ENCODE results near the gene SMIM41.

Gene SMIM41

DNA sequence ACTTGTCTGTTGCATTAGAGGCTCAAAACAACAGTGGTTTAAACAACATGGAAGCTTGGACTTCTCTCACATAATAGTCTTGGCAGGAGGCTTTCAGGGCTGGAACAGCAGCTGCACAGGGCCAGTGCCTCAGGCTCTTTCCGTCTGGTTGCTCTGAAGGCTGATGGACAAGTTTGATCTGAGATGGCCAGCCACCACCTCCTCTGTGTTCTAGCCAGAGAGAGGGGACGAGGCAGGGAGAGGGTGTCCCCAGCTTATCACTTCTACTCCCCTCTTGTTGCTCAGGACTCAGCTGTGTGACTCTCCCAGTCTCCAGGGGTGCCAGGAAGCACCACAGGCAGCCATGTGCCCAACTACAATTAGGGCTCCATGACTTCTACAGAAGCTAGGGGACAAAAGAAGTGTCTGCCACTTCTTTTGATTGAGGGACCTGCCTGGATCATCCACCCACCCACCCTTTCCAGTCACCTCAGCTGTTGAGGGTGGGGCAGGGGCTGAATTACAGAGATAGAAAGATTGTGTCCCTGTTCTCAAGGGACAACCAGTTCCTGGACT, 46.6 kb downstream of the SMIM41 start:
- DNase-seq, result no peak

DNA sequence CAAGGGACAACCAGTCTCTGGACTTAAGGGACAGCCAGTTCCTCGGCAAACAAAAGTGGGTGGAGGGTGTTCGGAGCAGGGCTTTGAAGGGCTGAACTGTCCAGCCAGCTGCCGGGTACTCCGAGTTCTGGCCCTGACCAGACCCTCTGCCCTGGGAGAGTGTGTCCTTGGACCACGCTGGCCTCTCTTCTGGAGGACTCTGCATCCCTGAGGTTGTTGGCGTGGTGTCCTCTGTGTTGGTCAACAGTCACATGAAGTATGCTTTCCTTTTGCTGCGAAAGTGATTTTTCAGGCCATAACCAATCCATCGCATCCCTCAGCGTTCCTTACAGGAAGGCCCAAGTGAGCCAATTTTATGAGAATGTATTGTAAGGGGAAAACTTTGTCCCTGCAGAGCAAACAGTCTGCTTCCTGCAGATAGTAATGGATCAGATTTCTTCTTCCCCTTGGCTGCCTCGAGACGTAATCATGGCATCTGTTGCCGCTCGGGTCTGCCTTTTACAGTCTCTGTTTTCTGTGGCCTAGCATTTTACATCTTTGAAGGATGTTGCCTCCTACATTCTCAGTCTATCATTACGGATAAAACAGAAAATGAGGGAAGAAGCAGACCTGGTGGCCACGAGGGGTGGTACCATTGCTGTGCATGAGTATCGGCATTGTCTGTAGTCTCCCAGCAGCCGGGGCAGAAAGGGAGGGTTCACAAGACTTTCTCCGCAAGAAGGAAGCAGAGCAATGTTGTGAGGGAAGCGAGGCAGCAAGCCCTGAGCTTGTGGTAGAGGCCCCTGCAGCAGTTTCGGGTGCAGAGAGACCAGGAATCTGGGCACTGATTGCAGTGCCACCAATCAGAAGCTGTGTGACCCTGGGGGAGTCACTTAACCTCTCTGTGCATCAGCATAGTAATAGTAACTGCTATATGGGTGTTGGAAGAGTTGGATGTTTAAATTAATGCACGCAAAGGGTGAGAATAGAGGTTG, 47.4 kb downstream of the SMIM41 start:
- no peak for DNase-seq

DNA sequence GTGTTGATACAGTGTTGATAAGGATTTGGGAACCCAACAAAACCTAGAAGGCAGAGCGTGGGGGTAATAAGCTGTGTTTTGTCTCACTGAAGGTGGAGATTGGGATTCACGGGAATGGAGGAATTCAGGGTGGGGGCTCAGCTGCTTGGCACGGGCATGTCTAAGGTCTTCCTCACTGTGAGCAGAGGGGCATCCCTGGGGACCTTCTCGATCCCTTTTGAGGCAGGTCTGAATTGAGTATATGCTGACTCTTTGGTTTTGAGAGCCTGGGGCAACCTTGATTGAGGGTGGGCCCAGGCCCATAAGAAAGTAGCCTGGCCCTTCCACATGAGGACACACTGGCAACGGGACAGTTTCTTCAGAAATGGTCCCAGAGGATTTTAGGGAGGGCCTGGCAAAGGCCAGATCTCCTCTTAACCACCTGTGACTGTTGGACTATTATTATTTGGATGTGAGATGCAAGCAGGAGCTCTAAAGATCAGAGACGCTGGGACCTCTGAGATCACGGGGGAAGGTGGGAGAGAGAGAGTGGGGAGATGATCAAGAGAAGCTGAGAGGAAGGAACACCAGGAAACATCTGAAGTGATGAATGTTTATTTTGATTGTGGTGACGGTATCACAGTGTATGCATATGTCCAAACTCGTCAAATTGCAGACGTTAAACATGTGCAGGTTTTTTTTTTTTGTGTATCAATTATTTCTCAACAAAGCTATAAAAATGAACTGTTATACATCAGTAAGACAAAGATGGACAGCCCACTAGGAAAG, 48.4 kb downstream of the SMIM41 start:
- DNase-seq, result no peak

DNA sequence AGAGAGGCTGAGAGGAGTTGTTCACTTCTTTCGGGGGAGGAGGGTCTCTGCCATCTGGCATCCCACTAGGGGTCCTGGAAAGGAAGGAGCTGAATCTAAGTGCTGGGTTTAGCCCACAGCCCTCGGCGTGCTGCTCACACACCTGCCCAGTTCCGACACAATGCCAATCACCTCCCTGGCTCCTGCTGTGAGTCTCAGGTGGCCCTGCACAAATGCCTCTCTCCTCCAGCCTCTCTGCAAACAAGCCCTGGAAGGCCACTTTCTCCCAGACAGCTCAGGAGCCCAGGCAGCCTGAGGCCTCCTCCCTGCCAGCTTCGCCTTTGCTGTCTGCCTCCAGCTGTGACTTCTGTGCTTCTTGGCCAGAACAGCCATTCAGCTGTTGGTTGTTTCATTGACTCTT, 51.2 kb downstream of the SMIM41 start:
- no peak for DNase-seq

DNA sequence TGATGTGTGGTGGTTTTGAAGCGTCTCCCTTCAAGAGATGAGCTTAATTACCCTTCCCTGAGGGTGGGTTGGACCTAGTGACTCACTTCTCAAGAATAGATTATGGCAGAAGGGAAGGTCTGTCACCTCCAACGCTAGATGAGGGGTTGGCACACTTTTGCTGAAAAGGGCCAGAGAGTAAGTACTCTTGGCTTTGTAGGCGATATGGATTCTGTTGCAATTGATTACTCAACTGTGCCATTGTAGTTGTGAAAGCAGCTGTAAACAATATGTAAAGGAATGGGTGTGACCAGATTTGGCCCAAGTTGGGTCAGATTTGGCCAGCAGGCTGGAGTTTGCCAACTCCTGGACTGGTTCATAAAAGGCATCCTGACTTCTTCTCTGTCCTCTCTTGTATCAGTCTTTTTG, 53.3 kb downstream of the SMIM41 start:
- DNase-seq, result no peak

DNA sequence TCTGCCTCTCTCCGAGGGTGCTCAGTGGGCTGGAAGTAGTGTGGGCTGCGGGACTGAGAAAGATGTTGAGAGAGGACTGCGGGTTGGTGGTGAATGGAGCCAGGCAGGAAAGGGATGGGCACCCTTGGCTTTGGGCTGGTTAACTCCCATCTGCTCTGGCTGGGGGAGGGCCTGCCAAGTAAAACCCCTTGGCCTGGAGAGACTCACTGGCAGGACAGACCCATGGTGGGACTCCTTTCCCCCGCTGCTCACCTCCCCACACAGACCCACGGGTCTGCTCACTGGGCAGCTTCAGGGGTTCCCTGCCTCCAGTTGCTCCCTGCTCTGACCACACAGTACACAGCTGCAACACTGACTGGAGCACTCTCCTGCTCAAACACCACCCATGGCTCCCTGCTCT, 58.2 kb downstream of the SMIM41 start:
- no peak for DNase-seq

DNA sequence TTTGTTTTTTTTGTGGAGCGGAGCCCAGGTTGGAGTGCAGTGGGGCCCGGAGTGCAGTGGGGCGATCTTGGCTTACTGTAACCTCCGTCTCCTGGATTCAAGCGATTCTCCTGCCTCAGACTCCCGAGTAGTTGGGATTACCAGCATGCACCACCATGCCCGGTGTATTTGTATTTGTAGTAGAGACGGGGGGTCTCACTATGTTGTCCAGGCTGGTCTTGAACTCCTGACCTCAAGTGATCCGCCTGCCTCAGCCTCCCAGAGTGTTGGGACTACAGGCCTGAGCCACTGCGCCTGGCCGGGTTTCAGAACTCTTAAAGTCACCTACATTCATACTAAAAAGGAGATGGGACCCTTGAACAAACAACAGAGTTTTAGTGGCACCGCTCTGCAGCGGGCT, 59.6 kb downstream of the SMIM41 start:
- DNase-seq, result no peak

DNA sequence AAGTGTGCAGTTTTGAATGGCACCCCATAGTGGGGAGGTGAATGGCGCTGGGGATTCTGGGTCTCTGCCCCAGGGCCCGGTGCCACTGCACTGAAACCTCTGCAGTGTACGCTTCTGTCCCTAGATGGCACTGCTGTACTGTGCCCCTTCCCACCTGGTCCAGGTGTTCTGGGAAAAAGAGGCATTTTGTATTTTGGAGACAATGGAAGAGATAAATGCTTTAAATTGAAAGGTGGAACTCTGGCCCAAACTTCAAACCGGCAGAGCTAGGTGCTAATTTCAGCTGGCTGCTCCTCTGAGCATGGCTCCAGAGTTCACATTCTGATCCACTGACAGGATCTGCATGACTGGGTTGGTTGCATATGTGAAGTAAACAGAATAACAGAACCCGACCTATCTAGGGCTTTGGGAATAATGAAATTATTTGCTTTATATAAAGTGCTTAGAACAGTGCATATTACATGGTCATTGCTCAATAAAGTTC, 60.1 kb downstream of the SMIM41 start:
- DNase-seq, result peak; percentile 71

DNA sequence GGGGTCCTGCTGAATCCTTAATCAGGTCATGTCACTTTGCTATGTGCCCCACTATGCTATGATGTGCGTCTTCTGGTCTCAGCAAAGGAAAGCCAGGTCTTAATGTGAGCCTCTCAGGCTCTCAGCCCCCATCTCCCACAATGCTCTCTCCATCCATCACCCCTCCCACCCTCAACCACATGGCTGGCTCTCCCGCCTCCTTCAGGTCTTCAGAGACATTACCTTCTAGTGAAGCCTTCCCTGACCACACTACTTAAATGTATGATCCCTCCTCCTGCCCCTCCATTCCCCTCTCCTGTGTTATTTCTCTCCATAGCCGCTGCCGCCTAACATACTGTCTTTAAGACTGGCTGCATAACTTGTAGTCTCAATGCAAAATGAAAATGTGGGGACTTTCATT, 61.8 kb downstream of the SMIM41 start:
- DNase-seq, result no peak

DNA sequence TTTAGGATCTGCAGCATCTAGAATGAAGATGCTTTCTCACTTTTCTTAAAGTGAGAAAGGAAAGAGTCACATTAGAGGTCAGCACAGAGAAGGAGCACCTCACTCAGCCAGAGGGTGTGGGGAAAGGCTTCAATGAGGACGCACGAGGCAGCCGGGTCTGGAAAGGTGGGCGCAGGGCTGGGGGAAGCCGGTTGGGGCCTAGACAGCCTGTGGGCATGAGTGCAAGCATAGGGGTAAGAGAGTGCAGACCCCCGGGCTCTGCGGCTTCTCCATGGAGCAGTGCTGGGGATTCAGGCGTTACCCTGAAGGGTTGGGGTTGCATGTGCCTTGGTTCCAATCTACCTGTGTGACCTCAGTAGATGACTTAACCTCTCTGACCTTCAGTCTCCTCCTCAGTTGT, 62.4 kb downstream of the SMIM41 start:
- no peak for DNase-seq

DNA sequence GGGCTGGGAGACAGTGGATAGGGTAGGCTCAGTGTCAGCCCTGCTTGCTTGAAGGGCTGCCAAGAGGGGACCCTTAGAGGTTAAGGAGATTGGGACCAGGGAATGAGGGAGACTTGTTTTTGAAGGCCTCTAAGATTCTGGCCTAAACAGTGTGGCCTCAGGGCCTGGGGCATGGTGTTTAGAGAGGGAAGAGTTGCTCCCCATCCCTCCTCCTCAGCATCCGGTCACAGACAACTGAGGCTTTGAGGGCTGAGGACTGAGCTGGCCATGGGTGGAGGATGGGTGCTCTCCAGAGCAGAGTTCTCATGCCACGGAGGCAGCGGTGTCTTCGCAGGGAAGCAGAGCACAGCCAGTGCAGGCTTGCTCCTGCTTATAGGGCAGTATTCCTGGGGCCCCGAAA, 62.9 kb downstream of the SMIM41 start:
- no peak for DNase-seq

DNA sequence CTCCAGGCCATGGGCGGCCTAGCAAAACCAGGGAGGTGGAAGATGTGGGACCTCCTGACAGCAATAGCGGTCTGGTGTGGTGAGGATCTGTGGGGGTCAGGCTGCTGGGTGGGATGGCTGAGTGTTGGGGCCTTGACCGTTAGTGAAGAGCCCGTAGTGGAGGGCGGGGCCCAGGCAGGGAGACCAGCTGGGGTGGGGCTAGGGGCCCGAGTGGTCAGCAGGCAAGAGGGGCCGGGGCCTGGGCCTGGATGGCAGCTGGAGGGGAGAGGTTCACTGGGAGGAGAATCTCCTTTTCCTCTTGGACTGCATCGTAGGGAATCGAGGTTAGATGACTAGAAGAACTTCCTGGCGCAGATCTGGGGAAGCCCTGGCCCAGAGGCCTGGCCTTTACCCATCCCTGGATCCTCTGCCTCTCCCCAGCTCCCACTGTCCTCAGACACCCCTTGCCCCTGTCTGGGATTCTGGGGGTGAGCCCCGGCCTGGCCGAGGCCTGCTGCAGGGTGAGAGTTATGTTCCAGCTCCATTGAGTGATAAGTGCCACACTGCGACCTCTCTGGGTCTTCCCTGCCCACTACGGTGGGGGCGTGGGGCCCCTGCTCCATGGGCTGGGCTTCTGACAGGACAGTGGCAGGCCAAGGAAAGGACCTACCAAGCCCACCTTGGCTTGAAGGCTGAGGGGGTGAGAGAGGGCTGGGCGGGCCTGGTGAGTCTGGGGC, 65.2 kb downstream of the SMIM41 start:
- DNase-seq, result no peak

DNA sequence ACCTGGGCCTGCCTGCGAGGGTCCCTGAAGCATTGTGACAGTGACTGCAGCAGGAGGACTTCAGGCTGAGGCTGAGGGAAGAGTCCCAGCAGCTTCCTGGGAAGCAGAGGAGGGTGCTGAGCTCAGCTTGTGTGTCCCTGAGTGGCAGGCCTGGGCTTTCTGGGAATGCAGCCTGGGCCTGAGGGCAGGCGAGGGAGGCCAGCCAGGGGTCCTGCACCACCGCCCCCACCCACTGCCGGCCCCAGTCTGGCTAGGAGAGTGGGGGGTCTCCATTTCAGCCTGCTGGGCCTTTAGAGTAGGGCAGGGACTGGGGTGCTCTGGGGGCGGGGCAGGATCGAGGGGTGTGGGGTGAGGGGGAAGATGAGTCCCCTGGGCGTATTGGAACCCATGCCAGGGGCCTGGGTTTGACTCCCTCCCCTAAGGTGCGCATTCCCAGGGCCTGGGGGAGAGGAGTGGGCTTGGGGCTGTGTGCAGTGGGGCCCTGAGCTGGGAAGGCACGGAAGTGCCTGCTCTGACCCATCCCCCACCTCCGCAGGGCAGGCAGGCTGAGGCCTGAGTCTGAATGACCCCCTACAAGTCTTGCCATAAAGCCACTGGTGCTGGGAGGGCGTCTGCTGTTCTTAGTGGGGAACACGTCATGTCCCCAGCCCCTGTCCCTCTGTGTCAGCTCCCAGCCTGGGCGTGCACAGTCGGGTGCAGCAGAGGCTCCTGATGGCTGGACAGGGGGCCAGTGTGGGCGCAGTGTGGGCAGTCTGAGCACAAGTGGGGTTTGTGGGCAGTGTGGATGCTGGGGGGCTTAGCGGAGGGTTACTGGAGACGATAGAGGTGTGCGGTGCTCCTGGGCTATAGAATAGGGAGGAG, 66.0 kb downstream of the SMIM41 start:
- DNase-seq, result no peak

DNA sequence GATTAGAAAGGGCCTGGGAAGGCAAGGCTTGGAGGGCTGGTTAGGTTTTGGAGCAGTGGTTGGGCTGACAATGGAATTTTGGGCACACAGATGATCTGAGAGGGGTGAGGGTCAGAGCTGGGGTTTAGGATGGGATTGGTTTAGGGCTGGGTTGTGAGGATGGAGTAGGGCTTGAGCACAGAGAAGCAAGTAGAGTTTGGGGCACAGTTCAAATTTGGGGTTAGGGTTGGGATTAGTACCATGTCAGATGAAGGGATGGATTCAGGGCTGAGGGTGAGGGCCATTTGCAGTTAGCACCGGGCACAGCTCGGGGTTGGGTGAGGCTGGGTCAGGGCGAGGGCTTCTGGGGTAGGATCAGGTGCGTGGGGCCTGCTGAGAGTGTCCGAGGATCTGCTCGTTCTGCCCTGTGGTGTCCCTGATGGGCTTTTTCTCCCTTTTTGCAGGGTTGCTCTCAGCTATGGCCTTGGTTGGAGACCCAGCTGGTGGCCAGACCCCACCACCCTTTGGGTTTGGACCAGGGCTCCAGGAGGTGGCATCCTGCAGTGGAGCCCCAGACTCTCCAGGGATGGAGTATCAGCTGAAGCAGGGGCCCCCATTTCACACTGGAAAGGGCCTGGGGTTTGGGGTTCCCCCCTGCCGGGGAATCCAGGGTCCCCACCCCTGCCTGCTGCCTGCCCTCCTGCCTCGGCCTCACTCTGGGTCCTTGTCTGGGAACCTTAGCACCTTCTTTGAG, 66.8 kb downstream of the SMIM41 start:
- no peak for DNase-seq

DNA sequence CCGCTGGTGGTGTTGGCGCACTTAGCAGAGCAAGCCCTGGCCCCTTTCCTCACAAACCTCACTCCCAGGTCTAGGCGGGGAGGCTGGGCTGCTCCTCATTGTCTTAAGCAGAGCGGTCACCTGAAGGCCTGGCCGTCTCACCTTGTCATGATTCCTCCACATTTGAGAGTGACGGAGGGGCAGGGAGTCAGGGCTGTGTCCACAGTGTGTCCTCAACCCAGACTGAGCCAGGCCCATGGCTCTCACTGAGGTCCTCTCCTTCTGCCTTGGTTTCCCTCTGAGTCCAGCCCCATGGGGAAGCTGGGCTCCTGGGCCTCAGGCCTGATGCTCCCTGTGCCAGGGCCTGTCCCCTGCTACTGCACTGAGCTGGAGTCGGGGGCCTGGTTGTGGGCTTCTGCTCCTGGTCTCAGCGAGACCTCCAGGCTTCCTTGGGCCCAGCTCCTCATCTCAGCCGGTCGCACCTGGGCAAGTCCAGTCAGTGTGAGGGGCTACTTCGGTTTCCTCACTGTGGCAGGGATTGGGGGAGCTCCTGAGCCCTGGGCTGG, 67.4 kb downstream of the SMIM41 start:
- no peak for DNase-seq

DNA sequence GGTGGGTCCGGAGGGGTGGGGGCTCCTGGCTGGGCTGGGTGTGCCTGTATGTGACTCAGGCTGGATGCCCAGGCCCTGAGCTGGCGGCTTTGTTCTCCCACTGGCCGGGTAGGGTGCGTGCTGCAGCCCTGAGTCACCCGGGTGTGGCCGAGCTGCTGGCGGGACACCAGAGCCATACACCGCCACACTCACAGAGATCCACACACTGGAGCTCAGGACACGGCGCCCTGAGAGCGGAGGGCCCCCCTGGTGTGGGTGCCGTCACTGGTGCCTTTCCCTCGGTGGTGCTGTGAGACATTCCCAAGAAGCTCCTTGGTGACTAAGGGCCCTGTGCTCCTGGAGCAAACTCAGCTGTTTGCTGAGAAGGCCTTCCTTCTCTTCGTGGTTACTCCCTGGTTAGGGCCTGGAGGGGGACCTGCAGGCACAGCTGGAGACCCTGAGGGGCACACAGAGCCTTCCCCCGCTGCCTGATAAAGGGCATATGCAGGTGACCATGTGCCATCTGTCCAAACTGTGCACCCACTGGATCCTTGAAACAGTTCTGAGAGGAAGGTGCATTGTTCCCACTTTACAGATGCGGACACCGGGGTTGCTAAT, 68.0 kb downstream of the SMIM41 start:
- peak; percentile 92 for DNase-seq

DNA sequence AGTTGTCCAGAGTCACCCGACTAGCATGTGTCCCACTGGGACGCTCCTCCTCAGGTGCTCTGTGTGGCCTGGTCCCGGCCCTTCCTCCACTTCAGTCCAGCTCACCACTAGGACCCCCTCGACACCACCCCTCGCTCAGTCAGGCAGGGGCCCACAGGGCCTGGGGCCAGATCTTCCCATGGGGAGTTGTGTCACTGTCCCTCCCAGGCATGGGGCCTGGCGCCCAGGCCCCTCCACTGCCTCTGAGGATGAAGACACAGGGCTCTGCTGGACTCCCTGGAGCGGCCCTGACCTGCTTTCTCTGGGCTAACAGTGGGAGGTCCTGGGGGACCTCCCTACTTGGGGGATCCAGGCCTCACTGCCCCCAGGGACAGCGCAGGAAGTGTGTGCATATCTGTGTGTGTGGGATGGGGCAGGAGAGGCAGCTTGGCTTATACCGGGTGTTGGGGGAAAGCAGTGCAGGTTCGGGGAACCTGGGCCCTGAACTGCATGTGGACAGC, 68.5 kb downstream of the SMIM41 start:
- DNase-seq, result no peak

DNA sequence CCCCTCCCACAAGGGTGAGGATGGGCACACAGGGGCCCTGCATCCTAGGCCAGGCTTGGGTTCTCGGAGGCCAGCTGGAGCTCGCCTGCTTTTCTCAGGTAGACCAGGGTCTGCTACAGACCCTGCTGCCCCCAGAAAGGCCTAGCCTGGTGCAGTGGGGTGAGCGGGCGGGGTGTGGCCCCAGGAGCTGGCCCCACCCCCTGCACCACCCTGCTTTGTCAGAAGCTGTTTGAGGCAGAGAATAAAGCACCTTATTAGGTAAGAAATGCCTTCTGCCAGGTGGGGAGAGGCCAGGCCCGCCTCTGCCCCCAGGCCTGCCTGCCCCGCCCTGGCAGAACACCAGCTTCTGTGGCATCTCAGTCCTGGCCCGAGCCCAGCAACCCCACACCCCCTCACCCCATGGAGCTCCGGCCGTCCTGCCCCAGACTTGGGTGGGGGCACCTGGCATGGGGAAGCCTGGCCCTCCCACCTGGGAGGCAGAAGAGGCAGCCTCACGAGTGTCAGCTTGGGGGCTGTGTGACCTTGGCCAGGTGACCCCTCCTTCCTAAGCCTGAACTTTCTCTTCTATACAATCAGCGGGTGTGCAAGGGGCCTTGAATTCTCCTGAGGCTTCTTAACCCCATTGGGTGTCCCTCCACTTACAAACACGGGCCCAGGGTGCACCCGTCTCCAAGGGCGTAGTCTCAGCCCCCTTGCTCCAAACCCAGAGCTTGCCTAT, 69.1 kb downstream of the SMIM41 start:
- peak; percentile 74 for DNase-seq

DNA sequence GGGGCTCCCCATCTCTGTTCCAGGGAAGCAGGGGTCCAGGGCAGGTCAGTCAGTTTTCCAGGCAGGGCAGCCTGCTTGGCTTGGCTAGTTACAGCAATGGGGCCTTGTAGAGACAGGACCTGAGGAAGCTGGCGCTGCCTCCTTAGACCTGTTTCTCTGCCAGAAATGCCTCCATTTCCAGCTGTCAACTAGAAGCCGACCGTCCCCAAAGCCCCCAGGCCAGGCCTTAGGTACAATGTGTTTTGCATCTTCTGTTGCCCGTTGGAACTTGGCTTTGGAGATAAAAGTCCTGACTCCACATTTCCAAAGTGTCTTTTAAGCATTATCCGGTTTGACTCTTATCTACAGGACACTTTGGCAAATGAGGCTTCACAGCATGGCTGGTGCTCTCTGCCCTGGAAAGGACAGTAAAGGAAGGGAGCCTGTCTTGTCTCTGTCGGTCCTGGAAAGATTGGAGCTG, 69.7 kb downstream of the SMIM41 start:
- no peak for DNase-seq
